Measurements from ENCODE around the gene DLX3.

DLX3 gene

DNA sequence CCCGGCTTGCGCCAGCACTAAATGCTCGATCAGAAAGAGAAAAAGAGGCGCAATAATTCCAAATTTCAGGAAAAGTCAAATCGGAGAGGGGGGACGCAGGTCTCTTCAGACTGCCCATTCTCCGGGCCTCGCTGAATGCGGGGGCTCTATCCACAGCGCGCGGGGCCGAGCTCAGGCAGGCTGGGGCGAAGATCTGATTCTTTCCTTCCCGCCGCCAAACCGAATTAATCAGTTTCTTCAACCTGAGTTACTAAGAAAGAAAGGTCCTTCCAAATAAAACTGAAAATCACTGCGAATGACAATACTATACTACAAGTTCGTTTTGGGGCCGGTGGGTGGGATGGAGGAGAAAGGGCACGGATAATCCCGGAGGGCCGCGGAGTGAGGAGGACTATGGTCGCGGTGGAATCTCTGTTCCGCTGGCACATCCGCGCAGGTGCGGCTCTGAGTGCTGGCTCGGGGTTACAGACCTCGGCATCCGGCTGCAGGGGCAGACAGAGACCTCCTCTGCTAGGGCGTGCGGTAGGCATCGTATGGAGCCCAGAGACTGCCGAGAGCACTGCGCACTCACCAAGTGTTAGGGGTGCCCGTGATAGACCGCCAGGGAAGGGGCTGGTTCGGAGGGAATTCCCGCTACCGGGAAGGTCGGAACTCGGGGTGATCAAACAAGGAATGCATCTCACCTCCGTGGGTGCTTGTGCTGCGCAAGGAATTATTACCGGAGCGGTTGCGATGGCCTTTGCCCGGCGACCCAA is 30.1 kb downstream of the DLX3 start:
- DNase-seq: no peak
- no peaks in the 10 kb centered on the region for H3K9me3 ChIP-seq (ENCODE audit: severe bottlenecking)
- TF ChIP-seq CTCF (IDR thresholded peaks at IDR 0.05; ENCODE audit: low read depth, low read length): no peak
- no peaks in the 10 kb centered on the region for H3K36me3 ChIP-seq
- H3K4me3 ChIP-seq (ENCODE audit: low read depth, low read length): peak overlapping the region; percentile 10
- no peak overlapping the region for H3K27ac ChIP-seq
- no peaks in the 10 kb centered on the region for H3K27me3 ChIP-seq (ENCODE audit: insufficient read depth, low read depth, severe bottlenecking)

DNA sequence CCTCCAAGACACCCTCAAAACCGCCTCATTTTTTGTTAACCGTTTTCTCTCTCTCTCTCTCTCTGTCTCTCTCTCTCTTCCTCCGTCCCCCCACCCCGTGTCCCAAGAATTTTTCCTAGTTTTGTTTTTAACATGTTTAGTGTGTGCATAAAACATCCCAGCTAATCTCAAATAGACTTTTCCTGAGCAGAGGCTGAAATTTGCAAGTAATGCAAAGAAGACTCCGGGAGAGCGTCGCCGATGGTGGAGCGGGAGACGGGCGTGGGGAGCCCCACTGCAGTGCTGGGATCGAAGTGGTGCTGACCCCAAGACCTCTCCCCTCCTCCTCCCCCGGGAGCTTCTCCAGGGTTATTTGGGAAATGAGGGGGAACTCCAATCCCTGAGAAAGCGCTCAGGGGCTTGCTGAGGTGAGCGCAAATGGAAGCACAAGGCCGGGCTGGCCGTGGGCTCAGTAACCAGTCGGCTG is 30.7 kb downstream of the DLX3 start:
- no peak for TF ChIP-seq CTCF (IDR thresholded peaks at IDR 0.05; ENCODE audit: low read depth, low read length)
- no peak overlapping the region for H3K4me3 ChIP-seq (ENCODE audit: low read depth, low read length)
- no peaks in the 10 kb centered on the region for H3K36me3 ChIP-seq
- no peaks in the 10 kb centered on the region for H3K27me3 ChIP-seq (ENCODE audit: insufficient read depth, low read depth, severe bottlenecking)
- H3K9me3 ChIP-seq (ENCODE audit: severe bottlenecking): no peaks in the 10 kb centered on the region
- no peak for DNase-seq
- H3K27ac ChIP-seq: no peak overlapping the region

- Histone ChIP-seq H3K4me3 (ENCODE audit: low read depth, low read length) (no peak overlapping the region), H3K27me3 (ENCODE audit: insufficient read depth, low read depth, severe bottlenecking) (no peaks in the 10 kb centered on the region), H3K27ac (no peak overlapping the region), H3K9me3 (ENCODE audit: severe bottlenecking) (no peaks in the 10 kb centered on the region), H3K36me3 (no peaks in the 10 kb centered on the region)
- DNase-seq: no peak
- TF ChIP-seq CTCF (IDR thresholded peaks at IDR 0.05; ENCODE audit: low read depth, low read length): no peak
These were observed 31.3 kb downstream of the DLX3 start for GRCh38 chr17:49963626-49964302.

GRCh38 chr17:49963309-49963625 is 31.8 kb downstream of the DLX3 start:
- Histone ChIP-seq H3K27ac (no peak overlapping the region), H3K27me3 (ENCODE audit: insufficient read depth, low read depth, severe bottlenecking) (no peaks in the 10 kb centered on the region), H3K9me3 (ENCODE audit: severe bottlenecking) (no peaks in the 10 kb centered on the region), H3K4me3 (ENCODE audit: low read depth, low read length) (no peak overlapping the region), H3K36me3 (no peaks in the 10 kb centered on the region)
- no peak for DNase-seq
- TF ChIP-seq CTCF (IDR thresholded peaks at IDR 0.05; ENCODE audit: low read depth, low read length): no peak

GRCh38 chr17:49962599-49963308 is 32.3 kb downstream of the DLX3 start:
- Histone ChIP-seq H3K27me3 (ENCODE audit: insufficient read depth, low read depth, severe bottlenecking) (no peaks in the 10 kb centered on the region), H3K9me3 (ENCODE audit: severe bottlenecking) (no peaks in the 10 kb centered on the region), H3K4me3 (ENCODE audit: low read depth, low read length) (no peak overlapping the region), H3K36me3 (no peaks in the 10 kb centered on the region), H3K27ac (no peak overlapping the region)
- TF ChIP-seq CTCF (IDR thresholded peaks at IDR 0.05; ENCODE audit: low read depth, low read length): no peak
- DNase-seq: no peak
